RCC 7860 (cell line): Measurements from ENCODE around the gene KLHDC10.
"Not testable (repeated sequence)": the region's sequence is repeated elsewhere in the genome, so short reads cannot be mapped to it uniquely, and the experiment has no call there.

ENCODE experiments used
- DNase-seq: peaks from one replicate; pipeline ENCODE4 v3.0.0-alpha.2; 2015; ENCODE audit warnings: low spot score
- FAIRE-seq: peaks from 2 replicates; lab custom pipeline; 2012; peaks lifted over from hg19 to GRCh38; lab: Jason Lieb, UNC

KLHDC10 gene

GRCh38 chr7:130113887-130114286 is 43.6 kb downstream of the KLHDC10 start:
- FAIRE-seq (no peak), DNase-seq (no peak)

- no peak for DNase-seq
- no peak for FAIRE-seq
Measured at GRCh38 chr7:130114374-130114773, 44.0 kb downstream of the KLHDC10 start.

GRCh38 chr7:130114776-130115175 is 44.4 kb downstream of the KLHDC10 start:
- no peak for DNase-seq
- no peak for FAIRE-seq

- FAIRE-seq: no peak
- no peak for DNase-seq
Measured at GRCh38 chr7:130118294-130118693, 48.0 kb downstream of the KLHDC10 start.

GRCh38 chr7:130118801-130119200 is 48.5 kb downstream of the KLHDC10 start:
- FAIRE-seq: no peak
- no peak for DNase-seq

- no peak for FAIRE-seq
- no peak for DNase-seq
Measured at GRCh38 chr7:130123501-130123900, 53.2 kb downstream of the KLHDC10 start.

GRCh38 chr7:130124711-130125110 is 54.4 kb downstream of the KLHDC10 start:
- FAIRE-seq: no peak
- DNase-seq: no peak

- FAIRE-seq, DNase-seq: not testable (repeated sequence)
Measured at GRCh38 chr7:130126840-130127239, 56.5 kb downstream of the KLHDC10 start.

GRCh38 chr7:130127404-130127803 is 57.1 kb downstream of the KLHDC10 start:
- DNase-seq (no peak), FAIRE-seq (no peak)

- no peak for DNase-seq
- no peak for FAIRE-seq
Measured at GRCh38 chr7:130127821-130128317, 57.5 kb downstream of the KLHDC10 start.

GRCh38 chr7:130129011-130129411 is 58.7 kb downstream of the KLHDC10 start:
- DNase-seq: no peak
- no peak for FAIRE-seq

- FAIRE-seq (no peak), DNase-seq (no peak)
Measured at GRCh38 chr7:130131191-130131834, 61.0 kb downstream of the KLHDC10 start.

GRCh38 chr7:130131964-130132875 is 61.9 kb downstream of the KLHDC10 start:
- no peak for FAIRE-seq

GRCh38 chr7:130133029-130133782 is 62.9 kb downstream of the KLHDC10 start:
- FAIRE-seq: no peak
- no peak for DNase-seq

More at GRCh38 chr7:130131964-130132875, 61.9 kb downstream of the KLHDC10 start:
- no peak for DNase-seq

GRCh38 chr7:130134106-130134636 is 63.8 kb downstream of the KLHDC10 start:
- no peak for DNase-seq

GRCh38 chr7:130134726-130135125 is 64.4 kb downstream of the KLHDC10 start:
- no peak for FAIRE-seq
- no peak for DNase-seq

More at GRCh38 chr7:130134106-130134636, 63.8 kb downstream of the KLHDC10 start:
- no peak for FAIRE-seq

GRCh38 chr7:130135208-130136205 is 65.2 kb downstream of the KLHDC10 start:
- DNase-seq: peak; percentile 68

GRCh38 chr7:130136579-130137167 is 66.3 kb downstream of the KLHDC10 start:
- FAIRE-seq (no peak), DNase-seq (no peak)

More at GRCh38 chr7:130135208-130136205, 65.2 kb downstream of the KLHDC10 start:
- peak; percentile 76 for FAIRE-seq

GRCh38 chr7:130137207-130137606 is 66.9 kb downstream of the KLHDC10 start:
- DNase-seq (no peak), FAIRE-seq (no peak)
